H1 (cell line): Measurements from ENCODE around the gene POLL. TPM values are rescaled to one million over a fixed set of nuclear protein-coding genes. Genes with fewer than 3 reads are reported as not detected.

Experiments used
- CTCF ChIA-PET: fragments of 300-600 bp; sonication (Branson Sonifier 250); formaldehyde crosslinking; loops from one replicate; lab custom pipeline; 2021; ENCODE audit not compliant: partially characterized antibody; lab: Charles Lee
- POLR2A ChIA-PET: fragments of 300-600 bp; sonication (Branson Sonifier 250); formaldehyde crosslinking; loops from one replicate; lab custom pipeline; 2021; ENCODE audit warnings: inconsistent platforms; ENCODE audit not compliant: partially characterized antibody; lab: Charles Lee
- DNase-seq, 2 experiments: peaks; one replicate each; pipeline versions ENCODE4 v3.0.0 to v3.0.0-alpha.2; 2010 to 2022; ENCODE audit warnings: low spot score in 2 of 2, low read depth in 1 of 2, mixed read lengths in 1 of 2
- FAIRE-seq: peaks from 2 replicates; lab custom pipeline; 2011; peaks lifted over from hg19 to GRCh38; lab: Jason Lieb, UNC
- H2AFZ ChIP-seq: 2 replicates; pipeline ENCODE4 v1.8.1; 2012; ENCODE audit warnings: low read length, inconsistent platforms
- H2AK5ac ChIP-seq: 2 replicates; pipeline ENCODE4 v1.6.1; 2013; ENCODE audit warnings: low read depth, low read length
- H2BK120ac ChIP-seq: replicated peaks from 2 replicates; pipeline ENCODE3; 2013; ENCODE audit warnings: low read depth, low read length, inconsistent platforms
- H2BK12ac ChIP-seq: 2 replicates; pipeline ENCODE4 v1.6.1; 2013; ENCODE audit warnings: low read depth, low read length
- H2BK15ac ChIP-seq: 2 replicates; pipeline ENCODE4 v1.6.1; 2013; ENCODE audit warnings: low read length
- H2BK20ac ChIP-seq: 2 replicates; pipeline ENCODE4 v1.6.1; 2013; ENCODE audit warnings: low read length
- H2BK5ac ChIP-seq: 2 replicates; pipeline ENCODE4 v1.6.1; 2013; ENCODE audit warnings: low read depth, low read length
- H3K14ac ChIP-seq: 2 replicates; pipeline ENCODE4 v1.6.1; 2013; ENCODE audit warnings: inconsistent platforms; ENCODE audit not compliant: insufficient read length
- H3K18ac ChIP-seq: 2 replicates; pipeline ENCODE4 v1.6.1; 2013; ENCODE audit warnings: low read length; ENCODE audit errors: extremely low read depth
- H3K23ac ChIP-seq: 2 replicates; pipeline ENCODE4 v1.6.1; 2013; ENCODE audit warnings: inconsistent platforms; ENCODE audit not compliant: insufficient read length
- H3K23me2 ChIP-seq: 2 replicates; pipeline ENCODE4 v1.6.1; 2013; ENCODE audit warnings: low read depth, low read length
- H3K27ac ChIP-seq: 2 replicates; pipeline ENCODE4 v1.6.1; 2011; ENCODE audit warnings: low read depth, low read length, inconsistent platforms
- H3K27me3 ChIP-seq, 4 experiments: replicated peaks in 1 of 4; 1 replicate in 1 of 4; 2 replicates in 3 of 4; pipeline versions ENCODE4 v1.6.1 to v1.8.1; 2011 to 2013; ENCODE audit warnings: low read length in 3 of 4, mild to moderate bottlenecking in 3 of 4, inconsistent platforms in 2 of 4, mixed read lengths in 2 of 4, moderate library complexity in 1 of 4; ENCODE audit not compliant: control insufficient read depth in 3 of 4, insufficient read depth in 3 of 4; ENCODE audit errors: extremely low read depth in 1 of 4
- H3K36me3 ChIP-seq, 4 experiments: 2 replicates each; pipeline versions ENCODE4 v1.6.1 to v1.8.1; 2011 to 2013; ENCODE audit warnings: mild to moderate bottlenecking in 4 of 4, low read length in 3 of 4, moderate library complexity in 2 of 4, control low read depth in 1 of 4, inconsistent platforms in 1 of 4; ENCODE audit not compliant: insufficient read depth in 4 of 4, control insufficient read depth in 2 of 4
- H3K4ac ChIP-seq: replicated peaks from 2 replicates; pipeline ENCODE3; 2013; ENCODE audit warnings: low read length, low read depth, mixed read lengths, inconsistent platforms; ENCODE audit not compliant: insufficient read length
- H3K4me1 ChIP-seq, 4 experiments: replicated peaks in 1 of 4; 1 replicate in 1 of 4; 2 replicates in 3 of 4; pipeline versions ENCODE4 v1.6.1 to v1.8.1; 2011 to 2013; ENCODE audit warnings: low read length in 3 of 4, inconsistent platforms in 2 of 4, mixed read lengths in 1 of 4; ENCODE audit not compliant: insufficient read depth in 4 of 4, control insufficient read depth in 3 of 4
- H3K4me2 ChIP-seq, 2 experiments: 2 replicates each; pipeline versions ENCODE4 v1.6.1 to v1.8.1; 2011 to 2013; ENCODE audit warnings: low read depth in 2 of 2, low read length in 2 of 2, control low read depth in 1 of 2, inconsistent platforms in 1 of 2, mild to moderate bottlenecking in 1 of 2; ENCODE audit not compliant: insufficient read depth in 1 of 2
- H3K4me3 ChIP-seq, 4 experiments: fragments of 200-600, 300-600 bp in 1 of 4; sonication (generic), shearing (Covaris generic), sonication (Bioruptor Twin) in 1 of 4; 2 replicates each; pipeline versions ENCODE4 v1.5.1 to v1.8.1; 2011 to 2016; ENCODE audit warnings: low read length in 4 of 4, low read depth in 3 of 4, control low read depth in 2 of 4, inconsistent platforms in 2 of 4, mild to moderate bottlenecking in 2 of 4, mixed read lengths in 1 of 4, moderate library complexity in 1 of 4; ENCODE audit not compliant: insufficient read depth in 2 of 4; ENCODE audit errors: extremely low read depth in 1 of 4
- H3K56ac ChIP-seq: replicated peaks from 2 replicates; pipeline ENCODE3; 2013; ENCODE audit warnings: low read depth, mild to moderate bottlenecking, mixed read lengths, low read length, inconsistent platforms; ENCODE audit not compliant: insufficient read length
- H3K79me1 ChIP-seq: 2 replicates; pipeline ENCODE4 v1.6.1; 2013; ENCODE audit warnings: low read depth, low read length, control low read depth
- H3K79me2 ChIP-seq, 2 experiments: 2 replicates each; pipeline versions ENCODE4 v1.6.1 to v1.8.1; 2012 to 2013; ENCODE audit warnings: low read length in 2 of 2, mild to moderate bottlenecking in 2 of 2, inconsistent platforms in 1 of 2; ENCODE audit not compliant: insufficient read depth in 2 of 2, control insufficient read depth in 1 of 2
- H3K9ac ChIP-seq, 4 experiments: replicated peaks in 1 of 4; 1 replicate in 1 of 4; 2 replicates in 3 of 4; pipeline versions ENCODE4 v1.6.1 to v1.8.1; 2011 to 2013; ENCODE audit warnings: low read depth in 3 of 4, low read length in 3 of 4, control low read depth in 2 of 4, mild to moderate bottlenecking in 2 of 4, moderate library complexity in 2 of 4, inconsistent platforms in 1 of 4; ENCODE audit errors: extremely low read depth in 1 of 4
- H3K9me3 ChIP-seq, 2 experiments: 2 replicates each; pipeline versions ENCODE4 v1.6.1 to v1.8.1; 2012 to 2013; ENCODE audit warnings: mild to moderate bottlenecking in 2 of 2, moderate library complexity in 2 of 2, control low read depth in 1 of 2, inconsistent platforms in 1 of 2, low read depth in 1 of 2, low read length in 1 of 2, mixed read lengths in 1 of 2; ENCODE audit not compliant: insufficient read depth in 2 of 2
- H4K20me1 ChIP-seq, 2 experiments: replicated peaks in 1 of 2; 2 replicates each; pipeline versions ENCODE3 to v1.8.1; 2011 to 2013; ENCODE audit warnings: inconsistent platforms in 2 of 2, low read length in 2 of 2, mild to moderate bottlenecking in 1 of 2; ENCODE audit not compliant: insufficient read depth in 2 of 2, control insufficient read depth in 1 of 2
- H4K5ac ChIP-seq: 2 replicates; pipeline ENCODE4 v1.6.1; 2013; ENCODE audit warnings: low read length, low read depth, mixed read lengths, inconsistent platforms; ENCODE audit not compliant: insufficient read length
- H4K8ac ChIP-seq: 2 replicates; pipeline ENCODE4 v1.8.0; 2013; ENCODE audit warnings: mild to moderate bottlenecking, moderate library complexity, low read length, inconsistent platforms; ENCODE audit not compliant: insufficient read depth; ENCODE audit errors: extremely low read depth
- H4K91ac ChIP-seq: replicated peaks from 2 replicates; pipeline ENCODE3; 2013; ENCODE audit warnings: low read length, mixed read lengths, inconsistent platforms; ENCODE audit not compliant: insufficient read length
- ATF2 ChIP-seq: IDR thresholded peaks from 2 replicates; pipeline ENCODE4 v1.6.1; 2012; ENCODE audit warnings: low read length, inconsistent platforms
- ATF3 ChIP-seq: IDR thresholded peaks from 2 replicates; pipeline ENCODE4 v1.6.1; 2011; ENCODE audit warnings: low read depth, mild to moderate bottlenecking, low read length; ENCODE audit not compliant: insufficient read depth
- CBX8 ChIP-seq: fragments of 300-800, 300-1000 bp; sonication (generic); IDR thresholded peaks from 2 replicates; pipeline ENCODE4 v1.7.1; 2016; ENCODE audit warnings: low read depth, low read length, borderline replicate concordance
- CHD1 ChIP-seq: IDR thresholded peaks from 2 replicates; pipeline ENCODE4 v1.6.1; 2012; ENCODE audit warnings: low read depth, low read length, improper control_type of control experiment
- HDAC2 ChIP-seq, 2 experiments: fragments of 300-600 bp in 1 of 2; sonication (generic) in 1 of 2; IDR thresholded peaks; 2 replicates each; pipeline ENCODE4 v1.6.1; 2011 to 2012; ENCODE audit warnings: low read depth in 2 of 2, low read length in 2 of 2, mild to moderate bottlenecking in 2 of 2, moderate library complexity in 2 of 2, borderline replicate concordance in 1 of 2, inconsistent platforms in 1 of 2
- KDM1A ChIP-seq: fragments of 200-600, 300-600 bp; sonication (generic); IDR thresholded peaks from 2 replicates; pipeline ENCODE4 v1.7.1; 2016; ENCODE audit warnings: mild to moderate bottlenecking, low read length, borderline replicate concordance
- KDM5A ChIP-seq: fragments of 200-600 bp; IDR thresholded peaks from 2 replicates; pipeline ENCODE4 v1.7.1; 2012; ENCODE audit warnings: mild to moderate bottlenecking, low read length, inconsistent platforms, mixed read lengths
- NRF1 ChIP-seq: IDR thresholded peaks from 2 replicates; pipeline ENCODE4 v1.6.1; 2011; ENCODE audit warnings: mild to moderate bottlenecking, low read depth, low read length, improper control_type of control experiment
- SAP30 ChIP-seq: fragments of 300-600 bp; sonication (generic); IDR thresholded peaks from 2 replicates; pipeline ENCODE4 v1.7.1; 2012; ENCODE audit warnings: low read length, moderate library complexity, mild to moderate bottlenecking, inconsistent platforms; ENCODE audit not compliant: insufficient read depth, insufficient replicate concordance
- SUZ12 ChIP-seq: fragments of 200-600 bp; sonication (generic); IDR thresholded peaks from 2 replicates; pipeline ENCODE4 v1.6.1; 2012; ENCODE audit warnings: mild to moderate bottlenecking, inconsistent platforms, low read length, moderate library complexity, mixed read lengths
- TAF1 ChIP-seq: IDR thresholded peaks from 2 replicates; pipeline ENCODE4 v1.6.1; 2011; ENCODE audit warnings: mild to moderate bottlenecking, low read depth, low read length
- WGBS, 2 experiments: shearing (Covaris generic) in 1 of 2; methylation state at CpG; one replicate each; pipeline versions ENCODE4 v1.1.6 to v1.1.7; 2013 to 2015; ENCODE audit warnings: low lambda C conversion rate in 2 of 2, mixed read lengths in 2 of 2, inconsistent platforms in 1 of 2, low coverage in 1 of 2, missing lambda C conversion rate in 1 of 2; ENCODE audit not compliant: insufficient replicate concordance in 2 of 2, insufficient coverage in 1 of 2, insufficient read length in 1 of 2; ENCODE audit errors: extremely low coverage in 1 of 2, missing lambda C conversion rate in 1 of 2; 5-methylcytosine and 5-hydroxymethylcytosine counted together
- polyA plus RNA-seq, 7 experiments: library from polyadenylated mRNA; depleted of rRNA in 3 of 7; stranded (reverse) in 5 of 7; unstranded in 2 of 7; fragments of >200 nt in 5 of 7; fragments of 200-250 nt in 2 of 7; gene quantifications; 1 replicate in 5 of 7; 2 replicates in 1 of 7; 4 replicates in 1 of 7; pipeline versions ENCODE4 v1.2.1 to v1.2.3, GENCODE V29; 2011 to 2013; ENCODE audit warnings: missing spikeins in 2 of 7, mixed read lengths in 2 of 7
- total RNA-seq: library from RNA; stranded (reverse); fragmentation: NEBNext Ultra II Directional; extraction: Animal tissue kit (Norgen Biotek cat#: 25700); gene quantifications from 2 replicates; pipeline ENCODE4 v1.2.1, GENCODE V29; 2021

POLL gene
- total and polyA plus RNA-seq, 2 of the 8 experiments (the other 6 are each of a cell fraction or from before 2014, with no cell fraction given) = 26.1 to 45.9 TPM

- WGBS, 2 experiments = 89% methylated on average over 15 of the region's 15 CpGs; no CpG with 5 or more reads in 1 of the 2 experiments
- H2AK5ac ChIP-seq = no peak overlapping the region
- CTCF ChIA-PET = interaction anchor here (0.6 to 7.5 kb wide), 4 partner anchors 71 to 351 kb away, joined by 3 to 38 read pairs (median 10); no protein-coding TSS in a partner anchor
- TF ChIP-seq ATF2 (no peak), ATF3 (no peak), SAP30 (no peak), KDM5A (no peak), SUZ12 (no peak), TAF1 (no peak), CBX8 (no peak), NRF1 (no peak), HDAC2 (IDR thresholded peaks at IDR 0.05; ENCODE audit: borderline replicate concordance in 1 of 2, low read depth in 2 of 2, low read length in 2 of 2) (no peak), KDM1A (no peak), CHD1 (no peak)
- POLR2A ChIA-PET = interaction anchor here (1.5 kb wide), 1 partner anchor 13 kb away, joined by 3 read pairs; no protein-coding TSS in a partner anchor
- peaks cover 0 to 10% (median 6%) of the 10 kb centered on the region in 4 experiments; a peak in 4 of 7 replicates for H3K4me1 ChIP-seq
- no peak overlapping the region for H2BK12ac ChIP-seq
- H2BK15ac ChIP-seq = no peak overlapping the region
- no peaks in the 10 kb centered on the region for H3K36me3 ChIP-seq
- FAIRE-seq (no peak), DNase-seq (no peak)
- H2BK20ac ChIP-seq = no peak overlapping the region
- no peak overlapping the region for H2BK120ac ChIP-seq
- peaks cover 0 to 4% of the 10 kb centered on the region in 2 experiments for H4K20me1 ChIP-seq
- no peak overlapping the region for H4K8ac ChIP-seq
- H3K27me3 ChIP-seq = peaks cover 2 to 37% (median 33%) of the 10 kb centered on the region in 4 experiments
- no peak overlapping the region for H4K91ac ChIP-seq
- no peak overlapping the region for H3K56ac ChIP-seq
- H3K23me2 ChIP-seq = peaks cover 3% of the 10 kb centered on the region
- no peak overlapping the region for H2BK5ac ChIP-seq
- H4K5ac ChIP-seq = no peak overlapping the region
- no peaks in the 10 kb centered on the region for H3K79me1 ChIP-seq
- no peaks in the 10 kb centered on the region for H3K9me3 ChIP-seq
- no peak overlapping the region for H3K27ac ChIP-seq
- H3K4me3 ChIP-seq = no peak overlapping the region
- no peak overlapping the region for H3K18ac ChIP-seq
- no peak overlapping the region for H3K9ac ChIP-seq
- H2AFZ ChIP-seq = no peak overlapping the region
- H3K14ac ChIP-seq = no peak overlapping the region
- H3K23ac ChIP-seq = no peak overlapping the region
- H3K4me2 ChIP-seq = no peak overlapping the region
- no peak overlapping the region for H3K4ac ChIP-seq
- no peaks in the 10 kb centered on the region for H3K79me2 ChIP-seq
Observed at GRCh38 chr10:101564490-101564991, 23.5 kb downstream of the POLL start.
